WI38 (cell line): ENCODE results near the gene FAM53C.
"Not testable (repeated sequence)": the region's sequence is repeated elsewhere in the genome, so short reads cannot be mapped to it uniquely, and the experiment has no call there.

ENCODE experiments used
- H3K4me3 ChIP-seq: 2 replicates; pipeline ENCODE4 v1.5.1; 2011; ENCODE audit warnings: low read depth, mild to moderate bottlenecking, control low read depth, low read length
- TF ChIP-seq, protein P1 (sequence below): IDR thresholded peaks from 2 replicates; pipeline ENCODE4 v1.5.1; 2012; ENCODE audit warnings: low read depth, mild to moderate bottlenecking, control low read depth, low read length

FAM53C gene

DNA sequence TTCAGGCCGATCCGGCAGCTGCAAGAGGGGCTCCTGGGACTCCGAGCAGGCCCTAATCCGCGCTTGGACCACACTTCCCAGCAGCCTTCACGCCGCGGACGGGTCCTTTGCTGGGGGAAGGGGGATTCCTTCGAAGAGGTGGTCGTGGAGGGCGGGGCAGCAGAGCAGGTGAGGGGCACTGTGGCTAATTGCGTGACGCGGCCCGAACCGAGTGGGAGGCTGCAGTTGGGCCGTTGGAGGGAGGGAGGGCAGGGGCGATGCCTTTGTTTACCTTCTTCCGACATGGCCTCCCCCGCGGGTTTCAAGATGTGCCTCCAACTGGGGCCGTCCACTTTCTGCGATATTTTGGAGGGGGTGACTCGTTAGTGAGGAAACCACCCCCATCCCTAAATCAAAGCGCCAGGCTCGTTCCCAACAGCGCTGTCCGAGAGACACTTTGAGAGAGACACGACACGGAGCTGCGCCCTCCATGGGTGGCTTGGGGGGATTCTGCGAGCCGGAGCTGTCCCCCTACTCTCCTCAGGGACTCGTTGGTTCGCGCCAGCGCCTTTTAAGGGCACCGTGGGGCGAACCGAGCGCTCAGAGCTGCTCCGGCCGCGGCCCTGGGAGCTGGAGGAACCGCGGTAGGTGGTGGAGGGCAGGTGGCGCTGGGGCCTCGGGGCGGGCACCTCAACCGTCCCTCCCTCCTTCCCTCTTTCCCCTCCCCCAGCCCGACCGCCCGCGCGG lies at the start of gene FAM53C:
FAM53C (plus strand) TSS at position 582 of the 726 bp plus-strand sequence. CDS start 3,070 bp downstream, outside the sequence.
- H3K4me3 ChIP-seq: peak within 1 kb of the TSS; percentile 94
- TF ChIP-seq, protein P1, sequence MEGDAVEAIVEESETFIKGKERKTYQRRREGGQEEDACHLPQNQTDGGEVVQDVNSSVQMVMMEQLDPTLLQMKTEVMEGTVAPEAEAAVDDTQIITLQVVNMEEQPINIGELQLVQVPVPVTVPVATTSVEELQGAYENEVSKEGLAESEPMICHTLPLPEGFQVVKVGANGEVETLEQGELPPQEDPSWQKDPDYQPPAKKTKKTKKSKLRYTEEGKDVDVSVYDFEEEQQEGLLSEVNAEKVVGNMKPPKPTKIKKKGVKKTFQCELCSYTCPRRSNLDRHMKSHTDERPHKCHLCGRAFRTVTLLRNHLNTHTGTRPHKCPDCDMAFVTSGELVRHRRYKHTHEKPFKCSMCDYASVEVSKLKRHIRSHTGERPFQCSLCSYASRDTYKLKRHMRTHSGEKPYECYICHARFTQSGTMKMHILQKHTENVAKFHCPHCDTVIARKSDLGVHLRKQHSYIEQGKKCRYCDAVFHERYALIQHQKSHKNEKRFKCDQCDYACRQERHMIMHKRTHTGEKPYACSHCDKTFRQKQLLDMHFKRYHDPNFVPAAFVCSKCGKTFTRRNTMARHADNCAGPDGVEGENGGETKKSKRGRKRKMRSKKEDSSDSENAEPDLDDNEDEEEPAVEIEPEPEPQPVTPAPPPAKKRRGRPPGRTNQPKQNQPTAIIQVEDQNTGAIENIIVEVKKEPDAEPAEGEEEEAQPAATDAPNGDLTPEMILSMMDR: no peak

DNA sequence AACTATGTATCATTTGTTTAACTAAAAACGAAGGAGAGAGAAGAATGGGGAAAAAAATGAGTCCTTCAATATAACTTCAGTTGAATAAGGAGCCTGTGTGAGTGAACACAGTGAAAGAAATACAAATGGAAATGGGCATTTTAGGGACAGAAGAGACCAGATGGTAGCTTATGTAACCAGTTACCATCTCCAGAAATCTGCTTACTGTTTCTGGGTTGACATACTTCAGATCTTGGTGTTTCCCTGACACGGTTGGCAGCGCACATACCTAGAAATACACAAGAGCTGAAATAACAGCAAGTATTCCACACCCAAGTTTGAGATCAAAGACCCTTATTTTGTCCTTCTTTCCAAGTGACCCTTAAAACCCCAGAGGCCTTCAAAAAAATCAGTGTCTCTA lies 48.8 kb upstream of the FAM53C start:
- TF ChIP-seq, protein P1: no peak
- H3K4me3 ChIP-seq: no peak overlapping the region

DNA sequence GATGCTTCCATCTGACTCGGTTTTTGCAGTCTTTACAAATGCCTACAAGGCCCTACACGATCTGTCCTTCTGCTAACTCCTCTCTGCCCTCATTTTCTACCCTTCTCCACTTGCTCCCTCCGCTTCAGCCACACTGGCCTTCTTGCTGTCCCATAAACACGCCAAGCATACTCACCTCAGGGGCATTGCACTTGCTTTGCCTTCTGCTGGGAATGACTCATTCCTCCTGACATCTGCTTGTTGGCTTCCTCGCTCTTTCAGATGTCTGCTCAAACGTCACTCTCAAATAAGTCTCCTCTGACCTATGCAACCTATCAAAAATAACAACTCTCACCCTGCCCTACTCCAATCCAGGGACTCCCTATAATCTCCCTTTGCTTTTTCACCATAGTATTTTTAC lies 34.7 kb upstream of the FAM53C start:
- TF ChIP-seq, protein P1: no peak
- H3K4me3 ChIP-seq: no peak overlapping the region

DNA sequence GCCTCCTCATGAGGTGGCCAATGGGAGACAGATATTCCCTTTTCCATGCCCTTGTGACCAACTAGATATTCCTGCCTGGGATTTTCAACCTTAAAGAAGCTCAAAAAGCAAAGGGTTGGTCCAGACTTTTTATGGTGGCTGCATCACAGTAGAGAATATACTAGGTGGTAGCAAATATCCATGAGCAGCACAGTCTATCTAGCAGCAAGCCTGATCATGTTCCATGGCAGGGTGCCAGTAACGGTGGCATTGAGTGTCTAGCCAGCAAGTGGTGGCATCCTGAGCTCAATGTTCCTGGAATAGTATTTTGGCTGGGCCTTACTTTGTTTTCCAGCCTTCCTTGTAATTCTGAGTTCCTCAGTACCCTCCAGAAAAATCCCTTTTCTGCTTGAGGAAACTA lies 32.3 kb upstream of the FAM53C start:
- H3K4me3 ChIP-seq: no peak overlapping the region
- TF ChIP-seq, protein P1: no peak

DNA sequence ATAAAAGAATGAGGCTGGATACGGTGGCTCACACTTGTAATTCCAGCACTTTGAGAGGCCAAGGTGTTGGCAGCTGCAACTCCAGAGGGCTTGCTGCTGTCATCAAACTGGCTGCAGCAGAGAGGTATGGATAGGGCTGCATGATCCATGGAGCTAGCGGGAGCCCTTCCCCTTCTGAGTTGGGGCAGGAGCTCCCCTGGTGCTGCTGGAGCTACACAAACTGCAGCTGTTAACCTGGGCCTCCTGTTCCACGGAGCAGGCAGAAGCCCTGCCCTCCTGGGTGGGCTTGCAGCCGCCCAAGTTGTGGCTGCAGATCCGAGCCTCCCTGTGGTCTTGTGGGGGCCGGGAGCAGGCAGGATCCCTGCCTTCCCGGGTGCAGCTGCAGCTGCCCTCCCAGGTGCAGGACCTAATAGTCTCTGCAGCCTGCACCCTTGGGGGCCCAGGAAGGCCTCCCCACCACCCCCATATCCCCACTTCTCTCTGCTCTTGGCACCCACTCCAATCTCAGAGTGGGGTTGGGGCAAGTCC lies 22.3 kb upstream of the FAM53C start:
- H3K4me3 ChIP-seq: no peak overlapping the region
- TF ChIP-seq, protein P1: no peak

DNA sequence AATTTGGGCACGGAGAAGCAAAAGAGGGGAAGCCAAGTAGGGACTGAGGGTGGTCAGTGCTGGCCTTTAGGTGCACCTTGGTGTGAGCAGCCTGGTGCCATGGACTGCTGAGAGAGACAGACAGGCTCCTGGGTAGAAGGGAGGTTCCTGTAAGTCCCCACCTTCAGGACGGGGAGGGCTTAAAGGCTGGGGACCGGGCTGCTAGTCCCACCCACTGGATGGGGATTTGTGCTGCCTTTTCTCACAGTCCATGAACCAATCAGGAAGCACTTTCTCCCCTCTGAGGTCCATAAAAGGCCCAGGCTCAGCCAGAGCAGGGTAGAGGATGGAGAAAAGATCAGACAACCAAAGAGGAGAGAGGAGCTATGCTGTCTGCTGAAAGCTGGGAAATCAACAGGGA lies 21.7 kb upstream of the FAM53C start:
- TF ChIP-seq, protein P1: no peak
- H3K4me3 ChIP-seq: no peak overlapping the region

DNA sequence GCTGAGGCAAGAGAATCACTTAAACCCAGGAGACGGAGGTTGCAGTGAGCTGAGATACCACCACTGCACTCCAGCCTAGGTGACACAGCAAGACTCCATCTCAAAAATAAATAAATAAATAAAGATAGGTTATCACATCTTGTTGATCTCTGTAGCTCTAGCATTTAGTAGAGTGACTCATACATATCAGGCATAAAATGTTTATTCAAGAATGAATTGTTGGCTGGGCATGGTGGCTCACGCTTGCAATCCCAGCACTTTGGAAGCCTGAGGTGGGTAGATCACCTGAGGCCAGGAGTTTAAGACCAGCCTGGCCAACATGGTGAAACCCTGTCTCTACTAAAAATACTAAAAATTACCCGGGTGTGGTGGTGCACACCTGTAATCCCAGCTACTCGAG lies 19.9 kb upstream of the FAM53C start:
- H3K4me3 ChIP-seq: not testable (repeated sequence)
